HG03159 (cell line): ENCODE data around the gene DHX40.
"Not testable (repeated sequence)": the region's sequence is repeated elsewhere in the genome, so short reads cannot be mapped to it uniquely, and the experiment has no call there.

Experiments
- ATAC-seq: cut with Tn5 transposase; IDR thresholded peaks from one replicate; pipeline ENCODE4 v1.9.1; 2021; ENCODE audit warnings: mild to moderate bottlenecking, moderate library complexity; ENCODE audit not compliant: unreplicated experiment

Gene DHX40

GRCh38 chr17:59565171-59565958, at the start of gene DHX40:
TSS of gene DHX40 (plus strand) at chr17:59565610. CDS start at chr17:59565672, 62 bp downstream.
- ATAC-seq: peak; percentile 84

GRCh38 chr17:59516451-59516850, 49.0 kb upstream of the DHX40 start:
- no peak for ATAC-seq

DNA sequence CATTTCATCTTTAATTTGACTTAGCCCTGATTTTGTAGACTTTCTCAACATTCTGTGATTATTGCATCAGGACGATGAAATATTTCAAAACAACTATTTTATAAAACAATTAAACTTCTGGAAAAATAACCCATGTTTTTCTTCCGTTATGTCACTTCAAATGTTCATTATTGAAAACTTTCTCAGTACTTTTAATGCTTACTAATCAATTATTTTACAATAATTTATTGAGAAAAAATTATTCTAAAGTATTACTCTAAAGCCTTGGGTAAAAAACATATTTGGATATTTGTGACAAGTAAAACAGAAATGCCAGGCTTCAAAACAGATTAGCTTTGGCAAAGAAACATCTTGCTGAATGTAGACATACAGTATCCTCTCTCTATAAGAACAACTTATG, 46.3 kb upstream of the DHX40 start:
- no peak for ATAC-seq

- no peak for ATAC-seq
Measured at GRCh38 chr17:59520251-59520650, 45.2 kb upstream of the DHX40 start.

DNA sequence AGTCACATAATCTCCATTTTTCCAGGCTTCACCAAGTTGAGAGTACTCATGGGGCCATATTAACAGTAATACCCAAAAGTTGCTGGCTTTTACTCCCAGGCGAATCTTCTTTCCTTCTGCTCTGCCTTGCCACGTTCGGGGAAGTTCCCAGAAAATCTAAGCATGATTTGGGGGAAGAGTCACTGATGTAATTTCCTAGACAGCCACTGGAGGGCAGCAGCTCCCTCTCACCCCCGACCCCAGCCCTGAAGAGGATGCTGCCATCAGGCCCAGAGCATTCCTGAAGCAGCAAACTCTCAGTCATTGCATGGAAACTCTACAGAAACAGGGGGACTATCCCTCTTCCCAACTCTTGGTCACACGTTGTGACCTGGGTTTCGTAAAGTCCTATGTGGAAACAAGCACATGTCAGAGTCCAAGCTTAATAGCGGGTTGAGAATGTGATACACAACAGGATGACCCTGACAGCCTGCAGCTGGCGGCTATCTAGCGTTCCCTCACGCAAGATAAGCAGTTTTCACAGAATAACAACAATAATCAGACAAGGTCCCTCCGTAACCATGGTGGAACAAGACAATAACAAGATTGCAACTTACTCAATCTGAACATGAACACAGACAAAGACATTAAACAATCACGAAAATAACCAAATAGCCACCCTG, 43.8 kb upstream of the DHX40 start:
- no peak for ATAC-seq

DNA sequence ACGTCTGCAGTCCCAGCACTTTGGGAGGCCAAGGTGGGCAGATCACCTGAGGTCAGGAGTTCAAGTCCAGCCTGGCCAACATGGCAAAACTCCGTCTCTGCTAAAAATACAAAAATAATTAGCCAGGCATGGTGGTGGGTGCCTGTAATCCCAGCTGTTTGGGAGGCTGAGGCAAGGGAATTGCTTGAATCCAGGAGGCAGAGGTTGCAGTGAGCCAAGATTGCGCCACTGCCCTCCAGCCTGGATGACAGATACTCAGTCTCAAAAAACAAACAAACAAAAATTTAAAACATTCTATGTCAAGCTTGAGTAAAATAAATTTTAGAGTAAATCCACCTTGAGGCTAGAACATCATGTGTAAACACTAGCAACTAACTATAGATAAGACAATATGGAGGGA, 40.5 kb upstream of the DHX40 start:
- not testable (repeated sequence) for ATAC-seq

- ATAC-seq: no peak
Measured at GRCh38 chr17:59525668-59526067, 39.7 kb upstream of the DHX40 start.

- ATAC-seq: no peak
Measured at GRCh38 chr17:59526451-59526850, 39.0 kb upstream of the DHX40 start.

DNA sequence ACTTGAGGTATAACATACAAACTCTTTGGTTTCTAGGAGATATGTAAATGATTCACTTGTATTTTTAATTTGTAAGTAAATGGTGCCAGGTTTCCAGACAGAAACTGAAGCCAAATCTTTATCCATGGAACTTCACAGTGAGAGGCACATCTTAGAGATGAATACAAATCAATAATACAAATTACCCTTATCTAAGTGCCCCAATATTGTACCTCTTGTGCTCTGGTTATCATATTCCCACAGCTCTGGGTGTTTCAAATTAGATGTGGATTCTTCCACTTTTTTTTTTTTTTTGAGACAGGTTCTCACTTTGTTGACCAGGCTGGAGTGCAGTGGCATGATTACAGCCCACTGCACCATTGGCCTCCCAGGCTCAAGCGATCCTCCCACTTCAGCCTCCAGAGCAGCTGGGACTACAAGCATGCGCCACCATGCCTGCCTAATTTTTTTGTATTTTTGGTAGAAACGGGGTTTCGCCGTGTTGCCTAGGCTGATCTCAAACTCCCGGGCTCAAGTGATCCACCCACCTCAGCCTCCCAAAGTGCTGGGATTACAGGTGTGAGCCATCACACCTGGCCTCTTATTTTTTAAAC, 38.0 kb upstream of the DHX40 start:
- no peak for ATAC-seq

GRCh38 chr17:59527931-59528330, 37.5 kb upstream of the DHX40 start:
- ATAC-seq: no peak

- ATAC-seq: no peak
Measured at GRCh38 chr17:59530531-59530930, 34.9 kb upstream of the DHX40 start.

DNA sequence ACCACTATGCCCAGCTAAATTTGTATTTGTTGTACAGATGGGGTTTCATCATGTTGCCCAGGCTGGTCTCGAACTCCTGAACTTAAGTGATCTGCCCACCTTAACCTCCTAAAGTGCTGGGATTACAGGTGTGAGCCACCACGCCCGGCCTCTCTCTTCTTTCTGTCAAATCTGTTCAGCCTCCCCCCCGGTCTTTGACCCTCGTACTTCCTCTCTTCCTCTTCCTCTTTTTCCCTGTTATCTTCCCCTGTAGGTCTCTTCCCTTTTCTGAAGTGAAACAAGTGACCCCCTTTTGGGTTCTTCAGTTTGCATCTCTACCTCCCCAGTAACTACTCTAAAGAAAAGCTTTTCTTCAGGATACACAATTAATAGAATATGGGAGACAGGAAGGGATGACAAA, 31.7 kb upstream of the DHX40 start:
- ATAC-seq: no peak

GRCh38 chr17:59534583-59534982, 30.8 kb upstream of the DHX40 start:
- no peak for ATAC-seq

DNA sequence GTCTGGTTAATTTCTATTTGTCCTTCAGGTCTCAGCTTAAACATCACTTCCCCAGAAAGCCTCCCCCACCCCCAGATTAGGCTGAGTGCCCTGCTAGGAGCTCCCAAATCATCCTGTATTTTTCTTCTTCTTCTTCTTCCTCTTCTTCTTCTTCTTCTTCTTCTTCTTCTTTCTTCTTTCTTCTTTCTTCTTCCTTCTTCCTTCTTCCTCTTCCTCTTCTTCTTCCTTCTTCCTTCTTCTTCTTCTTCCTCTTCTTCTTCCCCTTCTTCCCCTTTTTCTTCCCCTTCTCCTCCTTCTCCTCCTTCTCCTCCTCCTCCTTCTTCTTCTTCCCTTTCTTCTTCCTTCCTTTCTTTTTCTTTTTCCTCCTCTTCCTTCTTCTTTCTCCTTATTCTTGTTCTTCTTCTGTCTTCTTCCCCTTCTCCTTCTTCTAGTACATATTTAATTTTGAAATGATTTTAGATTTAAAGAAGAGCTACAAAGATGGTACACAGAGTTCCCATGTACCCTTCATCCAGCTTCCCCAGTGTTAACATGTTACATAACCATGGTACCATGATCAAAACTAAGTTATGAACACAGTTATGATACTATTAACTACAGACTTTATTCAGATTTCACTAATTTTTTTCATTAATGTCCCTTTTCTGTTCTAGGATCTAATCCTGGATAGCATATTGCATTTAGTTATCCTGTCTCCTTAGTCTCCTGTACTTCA, 27.1 kb upstream of the DHX40 start:
- ATAC-seq: no peak

DNA sequence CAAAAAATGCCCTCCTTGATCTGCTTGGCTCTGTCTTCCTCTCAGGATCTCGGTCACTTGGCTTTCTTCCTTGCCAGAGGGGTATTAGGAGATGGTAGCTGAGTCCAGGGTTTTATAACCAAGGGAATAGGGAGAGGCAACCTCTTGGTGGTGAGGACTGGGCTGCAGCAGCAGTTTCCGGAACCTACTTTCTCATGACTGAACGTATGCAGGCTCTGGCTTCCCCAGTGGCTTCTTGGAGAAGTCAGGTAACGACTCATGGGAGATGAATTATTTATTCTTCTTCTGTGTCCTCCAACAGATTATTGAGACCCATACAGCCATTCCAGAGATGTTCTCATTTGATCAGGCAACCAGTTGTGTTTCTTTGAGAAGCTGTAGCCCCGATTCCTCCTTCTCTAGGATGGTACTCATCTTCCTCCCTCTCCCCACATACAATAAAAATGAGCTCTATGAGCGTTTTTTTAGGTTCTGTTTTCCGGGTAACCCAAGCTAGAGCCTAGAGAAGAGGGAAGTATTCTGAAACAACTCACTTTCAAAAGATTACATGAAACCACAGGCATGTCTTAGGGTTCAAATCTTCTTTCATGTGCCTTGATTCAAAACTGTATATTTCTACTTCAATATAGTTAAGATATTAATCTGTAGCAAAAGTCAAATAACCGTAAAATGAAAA, 22.3 kb upstream of the DHX40 start:
- ATAC-seq: no peak

DNA sequence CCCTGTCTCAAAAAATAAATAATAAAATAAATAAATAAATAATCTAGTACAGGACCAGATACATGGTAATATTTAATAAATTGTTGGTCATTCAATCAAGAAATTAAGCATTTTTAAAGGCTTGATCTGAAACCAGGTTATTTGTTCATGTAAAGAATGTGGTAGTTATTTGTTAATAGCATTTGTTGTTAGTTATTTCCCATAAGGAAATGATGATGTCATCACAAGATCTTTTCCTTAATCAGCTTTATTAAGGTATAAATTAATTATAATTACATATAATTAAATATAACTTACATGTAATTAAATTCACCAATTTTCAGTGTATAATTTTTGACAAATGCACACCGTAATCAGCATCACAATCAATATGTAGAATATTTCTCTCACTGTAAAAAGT, 19.5 kb upstream of the DHX40 start:
- ATAC-seq: no peak

GRCh38 chr17:59547131-59547915, 18.1 kb upstream of the DHX40 start:
- no peak for ATAC-seq

DNA sequence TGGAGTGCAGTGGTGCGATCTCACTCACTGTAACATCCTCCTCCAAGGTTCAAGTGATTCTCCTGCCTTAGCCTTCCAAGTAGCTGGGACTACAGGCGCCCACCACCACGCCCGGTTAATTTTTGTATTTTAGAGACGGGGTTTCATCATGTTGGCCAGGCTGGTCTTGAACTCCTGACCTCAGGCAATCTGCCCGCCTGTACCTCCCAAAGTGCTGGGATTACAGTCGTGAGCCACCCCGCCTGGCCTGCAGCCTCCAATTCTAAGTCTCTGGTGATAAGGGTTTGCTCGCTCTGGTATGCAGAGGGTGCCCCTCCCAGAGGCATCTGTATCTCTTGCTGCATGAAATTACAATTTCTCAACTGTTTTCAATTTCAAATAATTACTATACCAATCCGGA, 16.4 kb upstream of the DHX40 start:
- ATAC-seq: not testable (repeated sequence)

GRCh38 chr17:59550703-59551102, 14.7 kb upstream of the DHX40 start:
- ATAC-seq: no peak

- ATAC-seq: no peak
Measured at GRCh38 chr17:59558039-59558438, 7.4 kb upstream of the DHX40 start.
